Breast epithelium (tissue), 3 donors: Measurements from ENCODE around the gene RHOBTB1.

ENCODE experiments used
- POLR2A ChIP-seq: fragments of 450-650 bp; IDR thresholded peaks from one replicate; pipeline ENCODE4 v1.6.1; 2016; ENCODE audit warnings: antibody characterized with exemption, mild to moderate bottlenecking, moderate library complexity
- POLR2AphosphoS5 ChIP-seq, 3 donors: sonication (generic); formaldehyde crosslinking; IDR thresholded peaks; one replicate each; pipeline ENCODE4 v1.6.1; 2017; ENCODE audit warnings: antibody characterized with exemption in 3 of 3
- TF ChIP-seq, protein P1 (sequence below), 3 donors: fragments of 450-650 bp; IDR thresholded peaks; one replicate each; pipeline ENCODE4 v1.5.1; 2016 to 2017; ENCODE audit warnings: antibody characterized with exemption in 3 of 3, mild to moderate bottlenecking in 3 of 3, moderate library complexity in 3 of 3

DNA sequence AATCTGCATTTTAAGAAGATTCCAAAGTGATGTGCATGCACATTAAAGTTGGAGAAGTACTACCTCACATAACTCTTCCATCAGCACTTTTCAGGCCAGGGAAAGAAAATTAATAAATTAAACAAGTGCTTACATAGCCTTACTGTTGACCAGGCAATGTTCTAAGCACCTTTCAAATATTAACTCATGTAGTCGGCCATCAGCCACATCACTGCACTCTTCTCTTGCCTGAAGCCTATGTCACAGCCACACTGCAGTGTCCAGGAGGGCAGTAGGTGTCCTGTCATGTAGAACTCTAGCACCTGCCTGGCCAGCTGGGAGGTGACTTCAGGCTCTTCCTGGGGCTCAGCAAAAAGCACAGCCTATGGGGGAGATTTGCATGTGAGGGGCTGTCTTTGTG is 94.2 kb downstream of the RHOBTB1 start:
- no peak for TF ChIP-seq POLR2AphosphoS5 (IDR thresholded peaks at IDR 0.05)
- no peak for TF ChIP-seq POLR2A
- TF ChIP-seq, protein P1, sequence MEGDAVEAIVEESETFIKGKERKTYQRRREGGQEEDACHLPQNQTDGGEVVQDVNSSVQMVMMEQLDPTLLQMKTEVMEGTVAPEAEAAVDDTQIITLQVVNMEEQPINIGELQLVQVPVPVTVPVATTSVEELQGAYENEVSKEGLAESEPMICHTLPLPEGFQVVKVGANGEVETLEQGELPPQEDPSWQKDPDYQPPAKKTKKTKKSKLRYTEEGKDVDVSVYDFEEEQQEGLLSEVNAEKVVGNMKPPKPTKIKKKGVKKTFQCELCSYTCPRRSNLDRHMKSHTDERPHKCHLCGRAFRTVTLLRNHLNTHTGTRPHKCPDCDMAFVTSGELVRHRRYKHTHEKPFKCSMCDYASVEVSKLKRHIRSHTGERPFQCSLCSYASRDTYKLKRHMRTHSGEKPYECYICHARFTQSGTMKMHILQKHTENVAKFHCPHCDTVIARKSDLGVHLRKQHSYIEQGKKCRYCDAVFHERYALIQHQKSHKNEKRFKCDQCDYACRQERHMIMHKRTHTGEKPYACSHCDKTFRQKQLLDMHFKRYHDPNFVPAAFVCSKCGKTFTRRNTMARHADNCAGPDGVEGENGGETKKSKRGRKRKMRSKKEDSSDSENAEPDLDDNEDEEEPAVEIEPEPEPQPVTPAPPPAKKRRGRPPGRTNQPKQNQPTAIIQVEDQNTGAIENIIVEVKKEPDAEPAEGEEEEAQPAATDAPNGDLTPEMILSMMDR (IDR thresholded peaks at IDR 0.05): no peak
